Gastroesophageal sphincter (tissue), 3 donors: ENCODE results near the gene PDF.

Source experiments
- EP300 ChIP-seq: sonication (generic); formaldehyde crosslinking; IDR thresholded peaks from one replicate; pipeline ENCODE4 v1.6.1; 2017; ENCODE audit warnings: antibody characterized with exemption, mild to moderate bottlenecking
- POLR2A ChIP-seq, 2 donors: fragments of 450-650 bp; IDR thresholded peaks; one replicate each; pipeline ENCODE4 v1.6.1; 2017; ENCODE audit warnings: antibody characterized with exemption in 2 of 2, mild to moderate bottlenecking in 2 of 2, moderate library complexity in 1 of 2
- POLR2AphosphoS5 ChIP-seq: sonication (generic); formaldehyde crosslinking; IDR thresholded peaks from one replicate; pipeline ENCODE4 v1.6.1; 2017; ENCODE audit warnings: antibody characterized with exemption
- TF ChIP-seq, protein P1 (sequence below), 4 experiments: fragments of 200-600 bp in 2 of 4; fragments of 450-650 bp in 2 of 4; sonication (generic) in 1 of 4; IDR thresholded peaks; one replicate each; pipeline ENCODE4 v1.5.1; 2017 to 2019; ENCODE audit warnings: antibody characterized with exemption in 4 of 4, mild to moderate bottlenecking in 2 of 4, moderate library complexity in 2 of 4

GRCh38 chr16:69326172-69326873 lies 4.1 kb downstream of the PDF start:
- TF ChIP-seq, protein P1, sequence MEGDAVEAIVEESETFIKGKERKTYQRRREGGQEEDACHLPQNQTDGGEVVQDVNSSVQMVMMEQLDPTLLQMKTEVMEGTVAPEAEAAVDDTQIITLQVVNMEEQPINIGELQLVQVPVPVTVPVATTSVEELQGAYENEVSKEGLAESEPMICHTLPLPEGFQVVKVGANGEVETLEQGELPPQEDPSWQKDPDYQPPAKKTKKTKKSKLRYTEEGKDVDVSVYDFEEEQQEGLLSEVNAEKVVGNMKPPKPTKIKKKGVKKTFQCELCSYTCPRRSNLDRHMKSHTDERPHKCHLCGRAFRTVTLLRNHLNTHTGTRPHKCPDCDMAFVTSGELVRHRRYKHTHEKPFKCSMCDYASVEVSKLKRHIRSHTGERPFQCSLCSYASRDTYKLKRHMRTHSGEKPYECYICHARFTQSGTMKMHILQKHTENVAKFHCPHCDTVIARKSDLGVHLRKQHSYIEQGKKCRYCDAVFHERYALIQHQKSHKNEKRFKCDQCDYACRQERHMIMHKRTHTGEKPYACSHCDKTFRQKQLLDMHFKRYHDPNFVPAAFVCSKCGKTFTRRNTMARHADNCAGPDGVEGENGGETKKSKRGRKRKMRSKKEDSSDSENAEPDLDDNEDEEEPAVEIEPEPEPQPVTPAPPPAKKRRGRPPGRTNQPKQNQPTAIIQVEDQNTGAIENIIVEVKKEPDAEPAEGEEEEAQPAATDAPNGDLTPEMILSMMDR (IDR thresholded peaks at IDR 0.05) = no peak
- TF ChIP-seq EP300 (no peak), POLR2AphosphoS5 (no peak), POLR2A (IDR thresholded peaks at IDR 0.05) (no peak)
